Large intestine (tissue), 3 donors: ENCODE measurements around the gene ABCC1. TPM values are rescaled to one million over a fixed set of nuclear protein-coding genes. Genes with fewer than 3 reads are reported as not detected.

ENCODE experiments used
- DNase-seq, 2 donors: peaks; one replicate each; pipeline versions ENCODE4 v3.0.0 to v3.0.0-alpha.2; 2013
- H3K27ac ChIP-seq: one replicate; pipeline ENCODE4 v1.5.1; 2013; ENCODE audit warnings: low read length
- H3K27me3 ChIP-seq: 2 replicates; pipeline ENCODE4 v1.6.1; 2013; ENCODE audit warnings: low read length; ENCODE audit not compliant: control insufficient read depth, insufficient read depth
- H3K36me3 ChIP-seq: 2 replicates; pipeline ENCODE4 v1.6.1; 2013; ENCODE audit warnings: low read length; ENCODE audit not compliant: control insufficient read depth, insufficient read depth
- H3K4me1 ChIP-seq: one replicate; pipeline ENCODE4 v1.6.1; 2013; ENCODE audit warnings: low read length; ENCODE audit not compliant: control insufficient read depth, insufficient read depth
- H3K4me3 ChIP-seq: one replicate; pipeline ENCODE4 v1.5.1; 2013; ENCODE audit warnings: low read length
- H3K9me3 ChIP-seq: one replicate; pipeline ENCODE4 v1.6.1; 2013; ENCODE audit warnings: mild to moderate bottlenecking, low read depth, low read length, moderate library complexity; ENCODE audit not compliant: control insufficient read depth
- WGBS: methylation state at CpG from one replicate; pipeline ENCODE4 v1.1.5; 2013; ENCODE audit warnings: low lambda C conversion rate; ENCODE audit not compliant: insufficient coverage; 5-methylcytosine and 5-hydroxymethylcytosine counted together
- polyA plus RNA-seq: library from polyadenylated mRNA; unstranded; fragments of 120-200 nt; gene quantifications from one replicate; pipeline ENCODE4 v1.2.1, GENCODE V29; 2013

ABCC1 gene
- polyA plus RNA-seq, 1 donor = 10.6 TPM

DNA sequence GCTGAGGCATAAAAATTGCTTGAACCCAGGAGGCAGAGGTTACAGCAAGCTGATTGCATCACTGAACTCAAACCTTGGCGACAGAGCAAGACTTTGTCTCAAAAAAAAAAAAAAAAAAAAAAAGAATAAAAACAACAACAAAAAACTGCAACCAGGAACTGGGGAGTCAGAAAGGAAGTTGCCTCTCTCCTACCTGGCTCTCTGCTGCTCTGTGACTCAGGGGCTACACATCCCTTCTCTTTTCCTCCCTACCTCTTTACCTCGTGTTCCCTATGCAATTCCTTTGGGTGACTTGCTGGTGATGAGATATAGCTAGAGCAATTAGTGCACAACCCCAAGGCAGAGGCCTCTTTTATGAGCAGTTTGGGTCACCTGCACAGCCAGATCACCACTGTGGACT is 95.9 kb downstream of the ABCC1 start:
- H3K4me1 ChIP-seq = no peaks in the 10 kb centered on the region
- H3K27ac ChIP-seq = no peak overlapping the region
- H3K36me3 ChIP-seq = peaks cover 21% of the 10 kb centered on the region
- no peak for DNase-seq
- H3K9me3 ChIP-seq = no peaks in the 10 kb centered on the region
- H3K4me3 ChIP-seq = no peak overlapping the region
- H3K27me3 ChIP-seq = no peaks in the 10 kb centered on the region
- no CpG with 5 or more reads among the region's 2 CpGs for WGBS

GRCh38 chr16:16045879-16046278 is 96.5 kb downstream of the ABCC1 start:
- WGBS = no CpG with 5 or more reads among the region's 12 CpGs
- Histone ChIP-seq H3K9me3 (no peaks in the 10 kb centered on the region), H3K4me3 (no peak overlapping the region), H3K27ac (no peak overlapping the region), H3K27me3 (no peaks in the 10 kb centered on the region), H3K4me1 (no peaks in the 10 kb centered on the region), H3K36me3 (peaks cover 21% of the 10 kb centered on the region)
- DNase-seq = no peak

GRCh38 chr16:16047761-16048160 is 98.3 kb downstream of the ABCC1 start:
- DNase-seq = no peak
- Histone ChIP-seq H3K27ac (no peak overlapping the region), H3K27me3 (no peaks in the 10 kb centered on the region), H3K36me3 (peaks cover 21% of the 10 kb centered on the region), H3K4me3 (no peak overlapping the region), H3K9me3 (no peaks in the 10 kb centered on the region), H3K4me1 (no peaks in the 10 kb centered on the region)
- no CpG with 5 or more reads among the region's 11 CpGs for WGBS

DNA sequence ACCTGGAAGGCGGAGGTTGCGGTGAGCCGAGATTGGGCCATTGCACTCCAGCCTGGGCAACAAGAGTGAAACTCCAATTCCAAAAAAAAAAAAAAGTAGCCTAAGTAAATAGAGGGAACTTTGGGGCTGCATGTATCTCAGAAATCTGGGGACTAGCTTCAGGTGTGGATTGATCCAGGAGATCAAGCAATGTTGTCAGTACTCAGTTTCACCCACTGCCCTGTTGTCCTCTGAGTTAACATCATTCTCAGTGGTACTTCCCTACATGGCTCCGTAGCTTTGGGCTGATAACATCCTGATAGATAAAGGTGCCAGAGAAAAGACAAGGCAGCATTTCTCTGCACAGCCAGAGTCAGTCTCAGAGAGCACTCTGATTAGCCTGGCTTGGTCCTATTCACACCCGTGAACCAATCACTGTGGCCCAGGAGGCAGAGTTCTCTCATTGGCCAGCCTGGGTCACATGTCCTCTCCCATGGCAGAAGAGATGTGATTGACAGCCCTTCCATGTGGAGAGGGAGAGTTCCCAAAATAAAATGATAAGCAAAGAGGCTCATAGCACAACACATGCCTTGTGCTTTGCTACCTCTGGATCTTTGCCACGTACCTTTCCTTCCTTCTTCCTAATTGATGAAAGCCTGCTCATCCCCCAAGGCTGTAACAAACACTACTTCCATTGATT is 99.6 kb downstream of the ABCC1 start:
- H3K27me3 ChIP-seq = no peaks in the 10 kb centered on the region
- no peak overlapping the region for H3K27ac ChIP-seq
- no peak overlapping the region for H3K4me3 ChIP-seq
- H3K36me3 ChIP-seq = peaks cover 21% of the 10 kb centered on the region
- DNase-seq = no peak
- no peaks in the 10 kb centered on the region for H3K9me3 ChIP-seq
- 100% methylated on average over 1 of the region's 6 CpGs for WGBS
- H3K4me1 ChIP-seq = no peaks in the 10 kb centered on the region

DNA sequence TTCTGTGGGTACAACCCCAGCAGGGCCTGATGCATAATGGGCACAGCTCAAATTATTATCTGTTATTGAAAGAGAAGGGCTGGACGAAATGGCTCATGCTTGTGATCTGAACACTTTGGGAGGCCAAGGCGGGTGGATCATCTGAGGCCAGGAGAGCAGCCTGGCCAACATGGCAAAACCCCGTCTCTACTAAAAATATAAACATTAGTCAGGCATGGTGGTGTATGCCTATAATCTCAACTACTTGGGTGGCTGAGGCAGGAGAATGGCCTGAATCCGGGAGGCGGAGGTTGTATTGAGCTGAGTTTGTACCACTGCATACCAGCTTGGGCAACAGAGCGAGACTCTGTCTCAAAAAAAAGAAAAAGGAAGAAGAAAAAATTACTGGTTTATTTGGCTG is 100.7 kb downstream of the ABCC1 start:
- no peaks in the 10 kb centered on the region for H3K4me1 ChIP-seq
- H3K4me3 ChIP-seq = no peak overlapping the region
- H3K27ac ChIP-seq = no peak overlapping the region
- no peaks in the 10 kb centered on the region for H3K27me3 ChIP-seq
- no peaks in the 10 kb centered on the region for H3K9me3 ChIP-seq
- H3K36me3 ChIP-seq = peaks cover 18% of the 10 kb centered on the region
- no peak for DNase-seq
- WGBS = 93% methylated on average over 3 of the region's 6 CpGs

DNA sequence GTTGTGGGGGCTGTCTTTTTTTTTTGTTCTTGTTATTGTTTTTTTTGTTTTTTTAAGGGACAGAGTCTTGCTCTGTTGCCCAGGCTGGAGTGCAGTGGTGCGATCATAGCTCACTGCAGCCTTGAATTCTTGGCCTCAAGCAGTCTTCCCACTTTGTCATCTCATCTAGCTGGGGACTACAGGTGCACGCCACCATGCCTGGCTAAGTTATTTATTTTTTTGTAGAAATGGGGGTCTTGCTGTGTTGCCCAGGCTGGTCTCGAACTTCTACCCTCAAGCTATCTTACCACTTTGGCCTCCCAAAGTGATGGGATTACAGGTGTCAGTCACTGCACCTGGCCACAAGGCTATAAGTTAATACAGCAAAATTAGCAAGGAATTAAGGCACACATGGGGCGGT is 101.7 kb downstream of the ABCC1 start:
- no peak for DNase-seq
- Histone ChIP-seq H3K4me3 (no peak overlapping the region), H3K27me3 (no peaks in the 10 kb centered on the region), H3K36me3 (peaks cover 12% of the 10 kb centered on the region), H3K9me3 (no peaks in the 10 kb centered on the region), H3K27ac (no peak overlapping the region), H3K4me1 (no peaks in the 10 kb centered on the region)
- WGBS = no CpG with 5 or more reads among the region's 4 CpGs

DNA sequence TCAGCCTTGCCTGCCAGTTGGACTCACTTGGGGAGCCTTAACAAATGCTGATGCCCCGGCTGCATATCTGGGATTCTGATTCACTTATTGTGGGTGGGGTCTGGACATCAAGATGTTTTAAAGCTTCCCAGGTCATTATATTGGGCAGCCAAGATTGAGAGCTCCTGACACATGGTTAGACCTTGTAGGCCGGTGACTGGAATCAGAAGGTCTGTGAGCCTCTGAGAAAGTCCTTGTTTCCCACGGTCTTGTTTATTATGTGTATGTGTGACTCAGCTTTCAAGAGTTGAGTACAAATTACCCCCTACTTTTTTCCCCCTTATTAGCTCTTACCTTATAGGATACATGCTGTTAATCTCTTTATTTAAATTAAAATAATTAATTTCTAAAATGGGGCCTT is 103.5 kb downstream of the ABCC1 start:
- Histone ChIP-seq H3K27me3 (no peaks in the 10 kb centered on the region), H3K36me3 (peaks cover 8% of the 10 kb centered on the region), H3K4me1 (no peaks in the 10 kb centered on the region), H3K27ac (no peak overlapping the region), H3K9me3 (no peaks in the 10 kb centered on the region), H3K4me3 (no peak overlapping the region)
- DNase-seq = no peak
- WGBS = 93% methylated on average over 2 of the region's 3 CpGs

GRCh38 chr16:16057102-16057501 is 107.7 kb downstream of the ABCC1 start:
- 95% methylated on average over 3 of the region's 6 CpGs for WGBS
- no peak overlapping the region for H3K27ac ChIP-seq
- no peak overlapping the region for H3K4me3 ChIP-seq
- no peak for DNase-seq
- no peaks in the 10 kb centered on the region for H3K27me3 ChIP-seq
- H3K9me3 ChIP-seq = no peaks in the 10 kb centered on the region
- H3K36me3 ChIP-seq = peaks cover 5% of the 10 kb centered on the region
- H3K4me1 ChIP-seq = no peaks in the 10 kb centered on the region

- no peak overlapping the region for H3K27ac ChIP-seq
- DNase-seq = no peak
- WGBS = 100% methylated on average over 2 of the region's 8 CpGs
- H3K4me1 ChIP-seq = no peaks in the 10 kb centered on the region
- no peaks in the 10 kb centered on the region for H3K9me3 ChIP-seq
- H3K36me3 ChIP-seq = peaks cover 5% of the 10 kb centered on the region
- H3K4me3 ChIP-seq = no peak overlapping the region
- no peaks in the 10 kb centered on the region for H3K27me3 ChIP-seq
Measured at GRCh38 chr16:16059160-16059559, 109.7 kb downstream of the ABCC1 start.

- WGBS = 94% methylated on average over 6 of the region's 11 CpGs
- peaks cover 5% of the 10 kb centered on the region for H3K36me3 ChIP-seq
- no peak for DNase-seq
- no peaks in the 10 kb centered on the region for H3K9me3 ChIP-seq
- no peaks in the 10 kb centered on the region for H3K27me3 ChIP-seq
- no peak overlapping the region for H3K27ac ChIP-seq
- no peaks in the 10 kb centered on the region for H3K4me1 ChIP-seq
- H3K4me3 ChIP-seq = no peak overlapping the region
Measured at GRCh38 chr16:16059895-16060590, 110.6 kb downstream of the ABCC1 start.
